GM19395 (cell line): ENCODE results near the gene ABHD12.
"Not testable (repeated sequence)": the region's sequence is repeated elsewhere in the genome, so short reads cannot be mapped to it uniquely, and the experiment has no call there.

Source experiments
- ATAC-seq: cut with Tn5 transposase; IDR thresholded peaks from one replicate; pipeline ENCODE4 v1.9.1; 2021; ENCODE audit warnings: mild to moderate bottlenecking, moderate library complexity; ENCODE audit not compliant: unreplicated experiment

Gene ABHD12

DNA sequence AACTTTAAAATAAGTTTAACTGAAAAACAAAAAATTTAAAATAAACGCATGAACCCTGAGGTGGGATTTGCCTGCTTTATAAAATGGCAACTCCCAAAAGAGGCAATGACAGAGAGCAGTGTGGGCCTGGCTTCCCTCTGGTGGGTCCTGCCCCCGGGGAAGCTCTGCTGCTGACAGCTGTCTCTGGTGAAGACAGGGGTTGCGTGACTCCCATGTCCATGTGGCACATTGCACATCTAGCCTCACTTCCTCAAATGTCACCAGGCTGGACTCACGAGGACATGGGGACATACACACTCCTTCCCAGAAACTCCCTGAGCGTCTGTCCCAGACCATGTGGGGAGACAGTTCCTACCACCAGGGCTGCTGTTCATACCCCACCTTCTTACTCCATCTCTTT, 66.2 kb downstream of the ABHD12 start:
- no peak for ATAC-seq

DNA sequence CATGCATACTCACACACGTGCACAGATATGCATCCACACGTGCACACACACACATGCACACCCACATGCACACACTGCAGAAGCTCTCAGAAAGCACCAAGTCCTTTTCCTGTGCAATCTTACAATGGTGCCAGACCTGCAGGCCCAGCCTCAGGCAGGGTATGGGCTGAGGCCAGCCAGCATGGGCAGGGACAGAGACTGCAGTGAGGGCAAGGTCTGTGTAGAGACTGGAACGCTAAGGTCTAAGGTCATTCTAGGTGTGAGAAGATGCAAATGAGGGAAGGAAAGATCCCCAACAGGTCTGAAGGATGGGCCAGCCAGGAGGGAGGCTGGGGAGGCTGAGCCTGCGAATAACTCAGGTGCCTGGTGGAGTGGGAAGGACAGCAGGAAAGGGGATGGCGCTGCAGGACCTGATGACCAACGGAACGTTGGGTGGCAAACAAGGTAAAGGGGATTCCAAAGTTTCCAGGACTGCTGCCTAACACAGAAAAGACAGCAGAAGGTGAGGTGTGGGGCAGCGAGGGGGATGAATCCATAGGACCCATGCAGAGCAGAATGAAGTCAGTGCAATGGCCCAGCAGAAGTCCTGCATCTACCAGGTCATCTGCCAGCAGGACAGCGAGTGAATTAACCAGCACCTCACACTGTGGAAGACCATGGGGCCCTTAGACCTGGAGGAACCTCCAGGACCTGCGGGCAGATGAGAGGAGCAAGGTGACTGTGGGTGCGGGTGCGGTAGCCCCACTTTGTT, 67.0 kb downstream of the ABHD12 start:
- no peak for ATAC-seq

DNA sequence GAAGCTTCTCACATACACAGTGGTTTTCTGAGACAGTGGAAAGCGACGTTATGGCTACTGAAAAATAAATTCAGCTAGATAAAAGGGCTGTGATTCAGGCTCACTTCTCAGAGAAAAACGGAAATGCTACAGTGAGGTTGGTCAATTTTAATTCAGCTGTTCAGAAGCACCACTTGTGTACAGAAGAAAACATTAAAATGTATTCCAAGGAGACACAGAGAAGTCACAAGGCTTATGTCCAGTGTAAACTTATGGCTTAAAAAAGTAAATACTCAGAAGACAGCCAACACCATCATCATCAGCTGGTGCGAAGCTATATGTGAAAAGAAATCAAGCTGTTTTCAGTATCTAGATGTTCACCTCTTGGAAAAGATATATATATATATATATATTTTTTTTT, 68.6 kb downstream of the ABHD12 start:
- ATAC-seq: no peak

DNA sequence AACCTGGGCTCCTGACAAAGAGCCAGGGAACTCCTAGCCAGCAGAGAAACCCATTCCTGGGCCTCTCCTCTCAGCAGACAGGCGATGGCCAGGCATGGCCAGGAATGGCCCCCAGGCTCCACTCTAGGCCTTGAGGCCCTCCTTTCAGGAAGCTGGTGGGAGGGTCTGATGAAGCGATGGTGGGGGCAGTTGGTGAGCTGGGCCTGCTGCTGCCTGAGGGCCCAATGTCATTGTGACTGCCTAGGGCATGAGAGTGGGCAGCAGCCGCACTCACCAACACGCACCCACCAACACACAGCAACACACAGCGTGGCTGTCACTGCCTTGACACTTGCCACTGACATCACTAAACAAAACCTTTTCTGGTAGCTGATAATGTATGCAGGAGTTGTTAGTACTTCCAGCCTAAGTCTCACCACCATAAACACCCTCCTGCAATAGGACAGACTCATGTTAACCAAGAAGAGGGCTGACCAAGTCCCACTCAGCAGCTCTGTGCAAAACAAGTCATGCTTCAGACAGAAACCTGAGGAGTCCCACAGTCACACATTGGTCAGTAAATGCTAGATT, 69.3 kb downstream of the ABHD12 start:
- no peak for ATAC-seq

DNA sequence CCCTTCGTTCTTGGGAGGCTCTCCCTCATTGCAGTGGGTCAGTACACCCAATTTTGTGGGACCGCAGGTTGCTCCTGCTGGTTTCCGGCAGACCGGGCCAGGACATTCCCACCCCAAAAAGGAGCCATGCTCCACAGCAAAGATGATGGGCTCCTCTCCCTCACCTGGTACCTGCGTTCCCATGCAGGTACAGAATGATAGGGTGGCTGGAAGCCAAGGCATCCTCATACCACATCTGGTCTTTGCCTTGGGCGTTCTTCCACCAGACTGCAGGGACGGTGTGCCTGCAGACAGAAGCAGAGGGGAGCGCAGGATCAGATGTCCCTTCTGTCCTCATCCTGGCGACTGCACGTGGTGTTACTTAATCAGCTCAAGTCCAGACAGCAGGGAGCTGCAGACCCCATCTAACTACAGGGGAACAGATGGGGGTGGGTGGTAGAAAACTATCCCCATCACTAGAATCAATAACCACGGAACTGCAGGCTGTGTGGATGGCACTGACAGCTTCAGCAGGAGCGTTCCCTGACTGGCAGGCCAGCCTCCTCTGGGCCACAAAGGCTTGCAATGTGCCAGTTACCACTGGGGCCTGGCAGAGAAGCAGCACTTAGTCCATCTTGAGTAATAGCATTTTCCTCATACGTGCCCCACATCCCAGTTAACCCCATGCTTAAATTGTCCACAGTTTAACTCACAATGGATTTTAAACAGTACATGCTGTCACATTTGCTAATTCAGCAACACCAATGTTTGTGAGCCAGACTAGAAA, 70.4 kb downstream of the ABHD12 start:
- ATAC-seq: no peak

DNA sequence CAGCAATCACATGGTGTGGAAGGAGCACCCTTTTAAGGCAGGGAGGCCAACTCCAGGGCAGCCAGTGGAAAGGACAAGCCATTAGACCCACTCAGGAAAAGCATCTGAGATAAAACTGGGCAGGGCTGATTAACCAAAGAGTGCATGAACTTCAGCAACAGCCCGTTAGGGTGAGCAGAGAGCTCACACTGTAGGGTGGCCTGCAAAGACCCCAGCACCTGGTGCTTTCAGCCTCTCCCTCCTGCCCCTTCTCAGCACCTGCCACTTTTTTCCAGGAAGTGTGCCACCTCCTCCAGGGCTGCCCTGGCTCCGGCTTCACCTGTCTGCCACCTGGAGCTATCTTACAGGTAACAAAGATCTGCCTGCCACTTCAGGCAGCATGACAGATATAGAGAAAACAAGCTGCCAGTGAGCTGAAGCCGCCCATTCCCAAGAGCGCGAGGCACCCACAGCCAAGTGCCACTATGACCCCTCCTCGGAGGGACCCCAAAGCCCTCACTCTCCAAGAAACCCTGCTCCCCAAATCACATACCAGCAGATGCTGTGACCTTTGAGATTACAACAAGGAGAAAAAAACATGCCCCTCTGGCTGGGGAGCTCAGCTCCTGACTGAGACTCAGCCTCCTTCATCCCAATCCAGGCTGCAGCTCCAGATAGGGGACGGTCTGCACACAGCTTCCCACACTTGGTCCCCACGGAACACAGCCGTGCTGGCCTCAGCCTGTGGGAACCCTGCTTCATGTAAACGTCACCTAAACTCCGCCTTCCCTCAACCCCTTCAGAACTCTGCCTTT, 71.2 kb downstream of the ABHD12 start:
- ATAC-seq: peak; percentile 11

DNA sequence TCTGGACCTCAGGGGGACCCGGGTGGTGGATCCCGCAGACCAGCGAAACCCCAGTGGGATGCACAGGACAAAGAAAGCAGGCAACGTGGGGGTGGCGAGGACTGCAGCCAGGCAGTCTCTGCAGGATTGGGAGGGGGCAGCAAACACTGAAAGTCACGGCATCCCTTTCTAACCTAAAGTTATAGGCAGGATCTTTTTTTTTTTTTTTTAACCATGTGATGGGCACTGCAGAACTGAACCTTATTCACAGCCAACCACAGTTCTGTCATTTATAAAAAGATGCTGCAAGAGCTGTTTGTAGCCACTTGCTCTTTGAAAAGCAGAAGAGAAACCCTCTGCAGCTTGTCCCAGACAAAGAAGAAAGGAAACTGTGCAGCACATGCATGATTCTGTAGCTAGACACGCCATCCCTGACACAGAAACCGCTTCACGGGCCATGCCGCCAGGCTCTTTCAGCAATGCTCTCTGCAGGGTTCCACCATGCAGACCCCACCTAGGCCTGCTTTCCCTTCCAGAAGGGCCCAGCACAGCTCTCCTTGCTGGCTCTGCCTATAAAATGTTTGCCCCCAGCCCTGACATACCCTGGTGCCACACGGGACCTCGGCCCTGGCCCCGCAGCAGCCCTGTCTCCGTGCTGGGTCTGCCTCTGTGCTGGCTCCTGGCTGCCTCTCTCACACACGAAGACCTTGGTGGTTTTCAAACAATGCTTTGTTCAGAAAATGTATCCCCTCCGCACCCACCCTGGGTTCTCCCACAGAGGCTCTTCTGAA, 72.0 kb downstream of the ABHD12 start:
- peak; percentile 97 for ATAC-seq

DNA sequence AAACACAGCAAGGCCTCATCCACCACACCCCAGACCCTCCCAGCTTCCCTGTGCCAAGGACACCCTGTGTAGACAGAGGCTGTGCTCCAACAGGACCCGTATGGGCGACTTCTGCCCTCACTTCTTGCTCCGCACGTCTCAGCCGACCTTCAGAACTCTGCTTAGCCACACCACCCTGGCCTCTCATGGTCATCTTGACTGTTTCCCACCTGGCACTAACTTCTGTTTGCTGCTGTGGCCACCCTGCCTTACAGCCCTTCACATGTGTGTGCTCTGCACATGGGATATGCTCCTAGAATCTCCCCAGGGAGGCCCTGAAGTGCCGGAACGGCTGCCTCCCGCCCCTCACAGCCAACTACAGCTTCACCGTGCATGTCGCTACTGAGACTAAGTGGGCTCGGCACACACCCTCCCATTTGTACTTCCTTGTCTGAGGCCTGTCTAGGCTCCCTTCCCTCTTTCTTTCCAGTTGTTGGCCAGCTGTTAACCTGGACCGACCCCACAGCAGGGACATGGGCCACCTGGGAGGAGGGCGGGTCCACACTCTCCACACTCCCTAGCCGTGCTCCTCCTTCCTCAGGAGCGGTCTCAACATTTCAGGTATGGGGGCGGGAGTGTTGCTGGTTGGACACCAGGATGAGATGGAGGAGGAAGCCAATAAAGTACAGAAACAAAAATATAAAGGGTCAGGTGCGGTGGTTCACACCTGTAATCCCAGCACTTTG, 73.1 kb downstream of the ABHD12 start:
- ATAC-seq: no peak

DNA sequence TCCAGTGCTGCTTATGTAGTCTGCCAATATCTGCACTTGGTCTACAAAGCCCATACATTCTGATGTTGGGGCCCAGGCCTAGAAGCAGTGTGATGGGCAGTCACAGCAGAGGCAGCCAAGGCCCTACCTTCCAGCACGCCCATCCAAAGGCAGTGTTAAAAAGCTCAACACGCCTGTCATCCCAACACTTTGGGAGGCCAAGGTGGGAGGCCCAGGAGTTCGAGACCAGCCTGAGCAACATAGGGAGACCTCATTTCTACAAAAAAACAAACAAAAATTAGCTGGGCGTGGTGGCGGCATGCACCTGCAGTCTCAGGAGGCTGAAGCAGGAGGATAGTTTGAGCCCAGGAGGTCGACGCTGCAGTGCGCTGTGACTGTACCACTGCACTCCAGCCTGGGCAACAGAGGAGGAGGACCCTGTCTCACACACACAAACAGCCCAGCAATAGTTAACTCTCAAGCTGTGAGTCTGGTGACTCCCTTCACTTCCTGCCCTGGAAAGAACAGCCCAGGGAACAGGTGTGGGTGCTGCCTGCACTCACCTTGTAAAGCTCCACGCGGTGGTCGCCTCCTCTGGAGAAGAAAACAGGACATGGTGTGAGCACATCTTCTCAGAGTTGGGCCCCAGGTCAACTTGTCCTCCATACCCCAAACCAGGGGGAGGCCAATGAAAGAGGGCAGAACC, 74.0 kb downstream of the ABHD12 start:
- no peak for ATAC-seq

DNA sequence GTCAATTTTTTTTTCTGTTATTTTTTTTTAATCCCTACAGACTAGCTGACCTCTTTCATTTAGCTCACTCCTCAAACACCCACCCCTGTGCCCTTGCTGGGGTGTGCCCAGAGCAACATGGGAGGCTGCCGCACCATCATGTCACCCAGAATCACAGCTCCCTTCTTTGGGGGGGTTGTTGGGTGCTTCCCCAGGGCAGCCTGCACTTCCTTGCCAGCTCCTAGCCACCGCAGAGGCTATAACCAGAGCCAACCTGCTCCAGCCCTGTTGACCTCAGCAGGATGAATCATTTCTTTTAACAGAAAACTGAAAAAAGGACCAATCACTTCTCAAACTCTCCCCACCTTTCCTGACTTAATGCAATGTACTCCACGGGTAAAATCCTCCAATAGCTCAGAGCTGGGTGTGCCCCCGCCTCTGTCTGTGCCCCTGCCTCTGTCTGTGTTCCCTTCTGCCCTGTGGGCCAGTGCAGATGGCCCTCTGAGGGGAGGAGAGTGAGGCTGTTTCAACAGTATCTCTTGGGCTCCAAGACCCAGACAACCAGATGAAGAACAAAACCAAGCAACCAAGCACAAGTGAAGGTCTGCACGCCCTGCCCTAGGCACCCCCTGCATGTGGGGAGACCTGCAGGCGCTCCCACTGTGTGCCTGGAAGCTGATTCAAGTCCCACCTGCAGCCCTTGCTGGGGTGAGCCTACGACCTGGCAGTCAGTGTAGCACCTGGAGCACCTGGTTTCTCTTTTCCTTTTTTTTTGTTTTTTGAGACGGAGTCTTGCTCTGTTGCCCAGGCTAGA, 75.0 kb downstream of the ABHD12 start:
- ATAC-seq: no peak

DNA sequence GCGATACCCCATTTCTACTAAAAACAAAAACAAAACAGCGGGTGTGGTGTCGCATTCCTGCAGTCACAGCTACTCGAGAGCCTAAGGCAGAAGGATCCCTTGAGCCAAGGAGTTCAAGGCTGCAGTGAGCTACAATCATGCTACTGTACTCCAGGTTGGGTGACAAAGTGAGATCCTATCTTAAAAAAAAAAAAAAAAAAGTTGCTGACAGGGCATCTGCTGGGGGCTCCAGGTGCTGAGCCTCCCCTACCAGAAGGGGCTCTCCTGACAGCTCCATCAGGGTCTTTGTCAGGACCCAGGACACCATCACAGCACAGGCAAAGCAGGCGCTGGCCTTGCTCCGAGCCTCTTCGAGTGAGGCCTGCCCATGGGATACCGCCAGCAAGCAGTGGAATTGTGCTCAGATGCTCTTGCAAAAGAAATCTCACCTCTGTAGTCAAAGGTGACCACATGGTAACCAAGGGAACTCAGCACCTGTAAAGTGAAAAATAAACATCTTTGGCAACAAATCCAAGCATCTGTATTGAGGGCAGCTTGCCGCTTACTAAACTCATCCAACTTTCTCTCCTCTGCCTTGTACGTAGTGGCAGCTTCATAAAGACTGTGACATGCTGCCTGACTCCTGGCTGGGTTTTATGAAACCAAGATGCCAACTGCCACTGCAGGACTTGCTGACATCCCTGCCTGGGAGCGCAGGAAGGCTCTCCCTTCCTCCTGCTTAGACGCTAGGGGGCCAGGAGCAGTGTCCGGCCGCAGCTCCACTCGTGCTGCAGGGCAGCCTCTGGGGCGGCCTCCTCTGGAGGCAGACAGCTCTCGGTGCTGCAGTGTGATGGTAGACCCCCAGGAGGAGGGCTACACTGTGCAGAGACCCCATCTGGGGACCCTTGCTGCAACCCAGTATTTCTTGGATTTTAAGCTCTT, 75.9 kb downstream of the ABHD12 start:
- no peak for ATAC-seq

DNA sequence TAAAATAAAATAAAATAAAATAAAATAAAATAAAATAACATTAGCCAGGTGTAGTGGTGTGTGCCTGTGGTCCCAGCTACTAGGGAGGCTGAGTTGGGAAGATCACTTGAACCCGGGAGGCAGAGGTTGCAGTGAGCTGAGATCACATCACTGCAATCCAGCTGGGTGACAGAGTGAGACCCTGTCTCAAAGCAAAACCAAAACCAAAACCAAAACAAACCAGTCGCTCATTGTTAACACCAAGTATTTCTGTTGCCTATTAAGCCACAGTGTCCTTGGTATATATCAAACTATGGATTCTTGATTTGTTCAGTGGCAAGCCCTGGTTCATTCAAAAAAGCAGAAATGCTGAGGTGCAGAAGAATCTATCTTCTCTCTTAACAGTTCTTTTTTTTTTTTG, 77.0 kb downstream of the ABHD12 start:
- no peak for ATAC-seq

DNA sequence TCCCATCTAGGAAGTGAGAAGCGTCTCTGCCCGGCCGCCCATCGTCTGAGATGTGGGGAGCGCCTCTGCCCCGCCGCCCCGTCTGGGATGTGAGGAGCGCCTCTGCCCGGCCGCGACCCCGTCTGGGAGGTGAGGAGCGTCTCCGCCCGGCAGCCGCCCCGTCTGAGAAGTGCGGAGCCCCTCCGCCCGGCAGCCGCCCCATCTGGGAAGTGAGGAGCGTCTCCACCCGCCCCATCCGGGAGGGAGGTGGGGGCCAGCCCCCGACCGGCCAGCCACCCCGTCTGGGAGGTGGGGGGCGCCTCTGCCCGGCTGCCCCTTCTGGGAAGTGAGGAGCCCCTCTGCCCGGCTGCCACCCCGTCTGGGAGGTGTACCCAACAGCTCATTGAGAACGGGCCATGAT, 77.9 kb downstream of the ABHD12 start:
- ATAC-seq: not testable (repeated sequence)

DNA sequence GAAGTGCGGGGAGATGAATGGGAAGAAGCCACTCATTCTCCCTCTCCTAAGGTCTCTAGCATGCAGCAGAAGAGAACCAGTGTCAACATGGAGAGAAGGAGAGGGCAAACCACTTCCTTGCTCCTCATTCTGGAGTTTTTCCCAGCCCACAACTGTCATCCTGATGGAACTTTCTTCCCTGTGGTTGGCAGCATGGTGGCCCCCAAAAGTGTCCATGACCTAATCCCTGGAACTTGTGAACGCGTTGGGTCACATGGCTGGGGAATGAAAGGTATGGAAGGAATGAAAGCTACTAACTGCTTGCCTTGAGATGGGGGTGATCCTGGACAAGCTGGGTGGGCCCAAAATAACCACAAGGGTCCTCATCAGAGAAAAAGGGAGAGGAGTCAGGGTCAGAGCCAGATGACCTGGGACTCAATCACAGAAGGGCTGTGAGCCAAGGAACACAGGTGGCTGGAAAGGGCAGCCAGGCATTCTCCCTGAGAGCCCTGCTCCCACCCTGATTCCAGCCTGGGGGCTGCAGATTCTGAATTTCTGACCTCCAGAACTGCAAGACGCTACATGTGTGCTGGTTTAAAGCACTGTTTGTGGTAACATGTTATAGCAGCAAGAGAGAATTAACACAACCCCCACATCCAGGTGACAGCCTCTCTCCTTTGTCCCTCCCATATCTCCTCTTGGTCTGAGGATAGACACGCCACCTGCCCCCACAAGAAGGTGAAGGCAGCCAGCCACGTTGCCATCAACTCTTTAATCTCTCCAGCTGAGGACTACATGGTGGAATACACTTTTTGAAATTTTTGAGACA, 79.5 kb downstream of the ABHD12 start:
- no peak for ATAC-seq

DNA sequence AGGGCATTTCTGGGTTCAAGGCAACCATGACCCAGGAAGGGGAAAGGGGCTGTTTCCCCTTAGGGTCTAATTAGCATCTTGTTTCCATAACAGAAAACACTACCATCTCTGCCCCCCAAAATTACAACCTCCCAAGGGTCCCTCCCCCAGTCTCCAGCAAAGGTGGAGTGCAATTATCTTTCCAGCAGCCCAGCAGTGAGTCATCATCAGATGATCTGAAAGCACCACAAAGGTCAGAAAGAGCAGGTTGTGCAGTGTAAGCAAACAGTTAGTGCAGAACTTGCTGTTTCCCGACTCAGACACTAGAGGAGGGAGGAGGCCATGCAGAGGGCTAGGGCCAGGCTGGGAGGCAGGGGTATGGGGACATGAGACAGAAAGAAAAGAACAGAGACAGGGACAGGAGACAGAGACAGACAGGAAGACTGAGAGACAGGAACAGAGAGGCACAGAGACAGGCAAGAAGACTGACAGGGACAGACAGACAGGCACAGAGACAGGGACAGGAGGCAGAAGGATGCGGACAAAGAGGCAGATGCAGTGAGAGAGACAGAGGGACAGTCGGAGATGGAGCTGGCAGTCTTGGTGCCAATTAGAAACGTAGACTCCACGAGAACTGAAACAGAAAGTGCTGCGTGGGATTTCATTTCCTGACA, 80.2 kb downstream of the ABHD12 start:
- peak; percentile 96 for ATAC-seq
